Measurements from ENCODE around the gene MFSD6L.
"Not testable (repeated sequence)": the region's sequence is repeated elsewhere in the genome, so short reads cannot be mapped to it uniquely, and the experiment has no call there.

The MFSD6L gene

GRCh38 chr17:8826808-8827435 is 27.8 kb upstream of the MFSD6L start:
- no peak for DNase-seq (ENCODE audit: low read depth)

DNA sequence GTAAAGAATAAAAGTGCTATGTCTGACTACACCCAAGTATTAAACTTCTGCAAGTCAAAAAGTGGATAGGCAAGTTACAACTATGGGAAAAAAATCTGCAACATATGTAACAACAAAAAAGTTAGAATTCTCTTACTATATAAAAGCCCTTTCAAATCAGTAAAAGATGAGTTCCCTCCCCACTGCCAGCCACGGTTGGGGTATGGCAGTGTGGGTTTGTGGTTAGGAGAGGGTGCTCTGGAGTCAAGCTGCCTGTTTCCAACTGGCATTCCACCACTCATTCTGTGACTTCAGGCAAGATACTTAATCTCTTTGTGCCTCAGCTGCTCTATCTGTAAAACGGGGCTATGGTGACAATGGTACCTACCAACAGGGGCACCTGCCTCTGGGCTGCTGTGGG is 26.6 kb upstream of the MFSD6L start:
- DNase-seq (ENCODE audit: low read depth), result no peak

GRCh38 chr17:8823279-8823678 is 24.1 kb upstream of the MFSD6L start:
- DNase-seq (ENCODE audit: low read depth), result no peak

DNA sequence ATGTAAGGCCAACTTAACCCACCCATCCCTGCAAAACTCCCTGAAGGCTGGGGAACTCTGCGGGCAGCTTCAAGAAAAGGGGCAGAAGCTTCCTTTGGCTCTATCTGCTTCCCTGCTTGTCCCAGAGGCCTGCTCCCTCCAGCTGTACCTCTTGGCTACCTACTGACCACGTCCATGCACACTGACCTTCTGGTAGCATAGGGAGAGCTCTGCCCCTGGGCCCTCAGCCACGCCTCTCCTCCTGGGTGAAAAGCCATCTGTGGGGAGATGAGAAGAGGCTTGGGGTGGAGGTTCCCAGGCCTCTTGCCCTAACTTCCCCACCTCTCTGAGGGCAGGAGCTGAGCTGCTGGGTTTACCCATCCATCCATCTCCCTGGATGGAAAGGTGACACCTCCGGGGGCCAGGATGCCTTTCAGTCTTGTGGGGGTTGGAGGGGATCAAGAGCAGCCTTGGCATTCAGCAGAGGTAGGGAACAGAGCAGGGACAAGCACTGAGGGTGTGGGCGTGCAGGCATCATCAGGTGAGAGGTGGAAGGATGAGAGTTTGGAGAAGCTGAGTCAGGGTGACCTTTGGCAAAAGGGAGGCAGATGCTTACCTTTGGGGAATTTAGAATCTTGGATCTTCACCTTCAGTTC is 23.4 kb upstream of the MFSD6L start:
- DNase-seq (ENCODE audit: low read depth), result no peak

GRCh38 chr17:8821446-8822105 is 22.4 kb upstream of the MFSD6L start:
- DNase-seq (ENCODE audit: low read depth), result no peak

GRCh38 chr17:8820311-8821010 is 21.3 kb upstream of the MFSD6L start:
- DNase-seq (ENCODE audit: low read depth), result no peak

DNA sequence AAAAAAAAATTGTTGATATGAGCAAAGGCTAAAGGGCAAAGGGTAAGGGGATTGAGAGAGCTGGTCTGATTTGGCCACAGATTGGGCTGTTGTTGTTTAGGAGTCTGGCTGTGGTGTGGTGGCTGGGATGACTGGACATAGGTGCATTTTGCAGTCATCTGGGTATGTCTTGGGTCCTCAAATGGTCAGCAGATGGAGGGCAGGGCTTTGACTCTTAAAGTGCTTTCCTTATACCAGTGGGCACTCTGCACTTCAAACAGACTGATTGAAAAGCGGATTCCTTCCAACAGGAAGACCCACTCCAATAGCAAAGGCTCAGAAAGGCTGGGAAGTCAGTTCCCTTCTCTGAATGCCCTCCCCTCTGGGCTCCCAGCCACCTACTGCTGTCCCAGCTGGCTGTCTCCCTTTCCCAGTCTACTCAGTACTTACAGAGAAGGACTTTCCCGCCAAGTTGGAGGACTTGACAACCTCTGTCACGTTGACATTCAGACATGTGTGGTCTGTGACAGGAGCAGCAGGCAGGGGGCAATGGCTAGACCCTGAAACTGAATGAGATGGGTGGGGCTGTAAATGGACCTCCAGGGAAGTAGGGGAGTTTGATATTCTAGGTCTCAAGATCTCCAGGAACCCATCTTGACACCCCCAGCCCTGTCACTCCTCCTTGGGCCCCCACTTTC is 19.6 kb upstream of the MFSD6L start:
- DNase-seq (ENCODE audit: low read depth), result no peak

- DNase-seq (ENCODE audit: low read depth), result no peak
Observed at GRCh38 chr17:8818047-8818446, 18.9 kb upstream of the MFSD6L start.

DNA sequence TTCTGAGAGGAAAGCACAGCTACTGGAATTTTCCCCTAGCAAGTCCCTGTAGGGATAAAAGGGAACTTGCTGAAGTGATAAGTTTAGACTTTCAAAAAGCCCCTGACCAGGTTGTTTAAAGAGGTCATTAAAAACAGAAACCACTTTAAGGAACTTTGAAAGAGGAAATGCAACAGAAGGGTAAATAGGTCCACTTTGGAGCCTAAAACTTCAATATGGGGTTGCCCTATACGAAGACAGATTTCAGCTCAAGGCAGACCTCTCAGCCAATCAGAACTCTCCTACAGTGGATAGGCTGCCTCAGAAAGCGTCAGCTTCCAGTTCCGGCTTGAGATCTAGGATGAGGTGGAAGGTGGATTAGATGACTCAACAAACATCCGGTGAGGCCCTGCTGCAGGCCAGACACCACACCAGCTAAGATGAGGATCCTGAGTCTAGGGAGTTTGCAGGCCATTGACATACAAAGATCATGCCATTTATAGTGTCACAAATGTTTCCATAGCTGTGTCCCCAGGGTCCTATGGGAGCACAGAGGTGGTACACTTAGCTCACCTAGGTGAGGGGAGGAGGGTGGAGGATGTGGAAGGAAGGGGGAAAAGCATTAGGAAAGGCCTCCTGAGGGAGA is 7.9 kb upstream of the MFSD6L start:
- no peak for DNase-seq (ENCODE audit: low read depth)

DNA sequence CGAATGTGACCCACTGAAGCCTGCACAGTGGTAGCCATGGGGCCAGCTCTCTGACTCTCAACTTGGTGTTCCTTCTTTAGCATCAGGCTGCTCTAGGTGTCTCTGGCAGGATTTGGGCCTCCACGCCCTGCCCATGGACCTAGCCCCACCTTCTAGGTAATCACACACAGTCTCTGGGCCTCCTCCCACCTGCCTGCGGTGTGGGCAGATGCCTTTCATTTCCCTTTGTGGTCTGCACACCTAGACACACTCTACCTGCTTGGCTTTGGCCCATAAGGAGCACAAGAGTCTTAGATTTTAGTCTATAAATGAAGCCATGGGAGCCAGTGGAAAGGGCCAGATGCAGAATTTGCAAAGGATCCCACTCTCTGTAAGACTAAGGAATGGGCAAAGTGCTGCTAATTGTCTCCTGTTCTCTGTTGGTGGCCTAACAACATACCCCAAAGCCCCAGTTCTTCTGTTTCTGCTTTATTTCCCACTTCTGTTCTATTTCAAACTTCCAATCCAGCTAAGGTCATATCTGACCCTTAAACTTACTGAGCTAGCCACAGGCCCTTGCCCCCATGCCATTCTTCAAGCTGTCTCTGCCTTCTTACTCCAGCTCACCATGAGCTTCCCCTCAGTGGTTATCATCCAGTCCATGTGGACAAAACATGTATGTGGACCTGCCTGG is 7.2 kb upstream of the MFSD6L start:
- DNase-seq (ENCODE audit: low read depth), result no peak

DNA sequence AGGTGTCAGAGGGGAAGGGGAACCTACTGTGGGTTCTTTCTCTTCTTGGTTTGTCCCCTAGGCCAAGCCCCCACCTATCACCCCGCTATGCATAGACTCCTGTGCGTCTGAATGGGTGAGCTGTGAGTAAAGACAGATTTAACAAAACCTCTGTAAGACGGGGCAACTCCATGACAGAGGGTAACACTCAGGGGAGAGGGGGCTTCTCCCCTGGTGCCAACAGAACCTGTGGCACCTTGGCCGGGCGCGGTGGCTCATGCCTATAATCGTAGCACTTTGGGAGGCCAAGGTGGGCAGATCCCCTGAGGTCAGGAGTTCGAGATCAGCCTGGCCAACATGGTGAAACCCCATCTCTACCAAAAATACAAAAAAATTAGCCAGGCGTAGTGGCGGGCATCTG is 6.2 kb upstream of the MFSD6L start:
- not testable (repeated sequence) for DNase-seq (ENCODE audit: low read depth)

GRCh38 chr17:8803531-8804420 is 4.6 kb upstream of the MFSD6L start:
- DNase-seq (ENCODE audit: low read depth), result no peak

DNA sequence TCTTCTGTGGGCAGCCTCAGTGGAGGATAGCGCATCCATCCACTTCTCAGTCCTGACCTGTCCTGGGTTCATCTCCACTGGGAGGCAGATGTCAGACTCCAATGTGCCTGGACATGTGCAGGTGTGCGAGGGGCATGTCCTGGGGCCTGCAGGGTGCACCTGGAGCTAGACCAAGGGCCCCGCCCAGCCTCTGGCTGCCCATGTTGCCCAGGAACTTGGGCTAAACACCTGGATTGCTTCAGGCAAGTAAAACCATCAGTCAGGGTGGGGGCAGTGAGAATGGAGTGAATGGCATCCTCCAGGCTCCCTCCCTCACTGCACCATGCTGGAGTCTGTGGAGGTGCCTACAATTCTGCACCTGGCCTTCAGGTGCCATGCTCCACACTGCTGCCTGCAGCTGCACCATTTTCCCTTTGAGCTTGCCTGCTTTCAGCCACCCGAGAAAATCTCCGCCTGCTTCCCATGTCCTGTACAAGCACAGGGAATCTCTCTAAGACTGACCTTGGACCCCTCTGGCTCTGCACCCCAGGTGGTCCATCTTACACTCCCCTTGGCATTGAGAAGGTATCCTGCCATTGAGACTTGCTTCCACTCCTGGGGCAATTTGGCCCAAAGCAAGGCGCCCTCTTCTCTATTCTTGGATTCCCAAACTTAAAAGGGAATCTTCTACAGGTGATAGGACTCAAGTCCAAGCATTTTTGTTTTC is 2.1 kb upstream of the MFSD6L start:
- no peak for DNase-seq (ENCODE audit: low read depth)

DNA sequence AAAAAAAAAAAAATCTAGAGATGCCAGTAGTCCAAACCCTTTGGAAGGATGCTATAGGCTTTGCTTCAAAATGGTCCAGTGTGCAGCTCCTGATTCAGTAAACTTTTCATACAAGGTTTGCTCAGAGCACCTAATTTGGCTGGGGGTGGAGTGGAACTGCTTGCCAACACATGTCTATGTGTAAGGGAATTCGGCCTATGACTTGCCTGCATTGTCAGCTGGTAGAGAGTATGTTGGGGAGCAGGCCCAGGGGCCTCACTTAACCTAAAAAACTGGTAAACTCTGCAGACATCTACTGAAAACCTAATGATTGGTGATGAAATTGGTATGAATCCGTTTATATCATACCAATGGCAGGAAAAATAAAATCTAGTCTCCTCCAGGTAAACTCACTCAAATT is 1.5 kb upstream of the MFSD6L start:
- no peak for DNase-seq (ENCODE audit: low read depth)

DNA sequence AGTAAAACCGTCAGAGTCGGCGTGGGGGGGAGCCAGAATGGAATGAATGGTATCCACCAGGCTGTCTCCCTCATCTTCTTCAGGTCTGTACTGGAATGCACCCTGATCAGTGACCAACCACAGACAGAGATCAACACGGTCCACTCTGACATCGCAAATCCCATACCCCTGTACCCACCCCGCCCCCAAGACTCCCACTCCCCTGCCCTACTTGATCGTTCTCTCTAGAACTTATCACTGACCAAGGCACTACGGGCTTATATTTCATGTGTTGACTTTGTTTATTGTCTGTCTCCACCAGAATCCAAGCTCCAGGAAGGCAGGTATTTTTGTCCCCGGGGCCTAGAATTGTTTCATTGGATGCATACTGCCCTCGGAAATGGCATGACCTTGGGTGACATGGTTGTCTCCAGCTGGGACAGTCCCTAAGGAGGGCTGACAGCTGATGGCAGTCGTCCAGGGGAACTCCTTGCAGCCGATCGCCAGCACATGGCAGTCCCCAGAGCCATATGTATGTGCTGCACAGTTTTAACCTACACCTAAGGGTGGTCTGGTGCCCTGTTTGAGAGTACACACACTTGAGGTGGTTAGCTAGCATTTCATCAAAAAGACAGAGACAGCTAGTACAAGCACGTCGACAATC is 526 bp upstream of the MFSD6L start:
- no peak for DNase-seq (ENCODE audit: low read depth)

DNA sequence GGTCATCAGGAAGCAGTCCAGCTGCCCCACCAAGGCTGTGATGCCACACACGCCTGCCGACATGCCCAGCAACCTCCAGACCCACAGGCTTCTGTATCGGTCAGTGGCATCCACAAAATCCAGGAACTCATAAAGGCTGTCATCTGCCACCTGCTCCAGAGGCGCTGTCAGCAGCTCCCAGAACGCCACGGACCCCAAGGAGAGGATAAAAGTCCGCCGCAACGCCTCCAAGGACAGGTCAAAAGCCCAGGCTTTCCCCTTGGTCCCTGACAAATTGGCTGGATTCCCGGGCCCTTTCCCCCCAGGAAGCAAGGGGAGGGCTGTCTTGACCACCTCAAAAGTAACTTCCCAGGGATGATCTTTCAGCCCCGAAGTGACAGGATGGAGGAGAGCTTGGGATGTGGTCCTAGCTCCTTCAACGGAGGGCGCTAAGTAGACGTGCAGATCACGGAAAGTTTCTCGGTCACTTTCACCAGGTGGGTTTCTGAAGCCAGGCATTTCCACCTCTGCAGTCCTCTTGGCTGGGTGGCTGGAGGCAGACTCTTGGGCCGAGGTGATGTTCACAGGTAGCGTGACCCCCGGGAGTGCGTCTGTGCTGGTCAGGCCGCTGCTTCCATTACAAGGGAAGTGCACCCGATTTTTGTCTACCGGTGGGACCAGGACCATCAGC is 854 bp downstream of the MFSD6L start:
- no peak for DNase-seq (ENCODE audit: low read depth)

GRCh38 chr17:8797621-8798175 is 1.5 kb downstream of the MFSD6L start:
- DNase-seq (ENCODE audit: low read depth), result no peak

- no peak for DNase-seq (ENCODE audit: low read depth)
Observed at GRCh38 chr17:8794636-8795035, 4.5 kb downstream of the MFSD6L start.
